Retinal pigment epithelial cell (primary cell): Measurements from ENCODE around the gene TROAP.

Experiments
- DNase-seq: peaks from one replicate; pipeline ENCODE4 v3.0.0-alpha.2; 2010; ENCODE audit warnings: low read depth
- H3K4me3 ChIP-seq: 2 replicates; pipeline ENCODE4 v1.5.1; 2011; ENCODE audit warnings: mild to moderate bottlenecking, low read length, control low read depth, moderate library complexity
- TF ChIP-seq, protein P1 (sequence below): conservative IDR thresholded peaks from 2 replicates; pipeline ENCODE4 v1.5.1; 2011; ENCODE audit warnings: low read depth, low read length, control low read depth, inconsistent platforms

Gene TROAP, protein sequence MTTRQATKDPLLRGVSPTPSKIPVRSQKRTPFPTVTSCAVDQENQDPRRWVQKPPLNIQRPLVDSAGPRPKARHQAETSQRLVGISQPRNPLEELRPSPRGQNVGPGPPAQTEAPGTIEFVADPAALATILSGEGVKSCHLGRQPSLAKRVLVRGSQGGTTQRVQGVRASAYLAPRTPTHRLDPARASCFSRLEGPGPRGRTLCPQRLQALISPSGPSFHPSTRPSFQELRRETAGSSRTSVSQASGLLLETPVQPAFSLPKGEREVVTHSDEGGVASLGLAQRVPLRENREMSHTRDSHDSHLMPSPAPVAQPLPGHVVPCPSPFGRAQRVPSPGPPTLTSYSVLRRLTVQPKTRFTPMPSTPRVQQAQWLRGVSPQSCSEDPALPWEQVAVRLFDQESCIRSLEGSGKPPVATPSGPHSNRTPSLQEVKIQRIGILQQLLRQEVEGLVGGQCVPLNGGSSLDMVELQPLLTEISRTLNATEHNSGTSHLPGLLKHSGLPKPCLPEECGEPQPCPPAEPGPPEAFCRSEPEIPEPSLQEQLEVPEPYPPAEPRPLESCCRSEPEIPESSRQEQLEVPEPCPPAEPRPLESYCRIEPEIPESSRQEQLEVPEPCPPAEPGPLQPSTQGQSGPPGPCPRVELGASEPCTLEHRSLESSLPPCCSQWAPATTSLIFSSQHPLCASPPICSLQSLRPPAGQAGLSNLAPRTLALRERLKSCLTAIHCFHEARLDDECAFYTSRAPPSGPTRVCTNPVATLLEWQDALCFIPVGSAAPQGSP

GRCh38 chr12:49322708-49323523 is at the start of gene TROAP:
Gene TROAP, plus strand, starts transcription at chr12:49323255. Its CDS starts 354 bp downstream, at chr12:49323609.
- TF ChIP-seq, protein P1, sequence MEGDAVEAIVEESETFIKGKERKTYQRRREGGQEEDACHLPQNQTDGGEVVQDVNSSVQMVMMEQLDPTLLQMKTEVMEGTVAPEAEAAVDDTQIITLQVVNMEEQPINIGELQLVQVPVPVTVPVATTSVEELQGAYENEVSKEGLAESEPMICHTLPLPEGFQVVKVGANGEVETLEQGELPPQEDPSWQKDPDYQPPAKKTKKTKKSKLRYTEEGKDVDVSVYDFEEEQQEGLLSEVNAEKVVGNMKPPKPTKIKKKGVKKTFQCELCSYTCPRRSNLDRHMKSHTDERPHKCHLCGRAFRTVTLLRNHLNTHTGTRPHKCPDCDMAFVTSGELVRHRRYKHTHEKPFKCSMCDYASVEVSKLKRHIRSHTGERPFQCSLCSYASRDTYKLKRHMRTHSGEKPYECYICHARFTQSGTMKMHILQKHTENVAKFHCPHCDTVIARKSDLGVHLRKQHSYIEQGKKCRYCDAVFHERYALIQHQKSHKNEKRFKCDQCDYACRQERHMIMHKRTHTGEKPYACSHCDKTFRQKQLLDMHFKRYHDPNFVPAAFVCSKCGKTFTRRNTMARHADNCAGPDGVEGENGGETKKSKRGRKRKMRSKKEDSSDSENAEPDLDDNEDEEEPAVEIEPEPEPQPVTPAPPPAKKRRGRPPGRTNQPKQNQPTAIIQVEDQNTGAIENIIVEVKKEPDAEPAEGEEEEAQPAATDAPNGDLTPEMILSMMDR: no peak
- DNase-seq: peak; percentile 95
- H3K4me3 ChIP-seq: peak within 1 kb of the TSS; percentile 88

DNA sequence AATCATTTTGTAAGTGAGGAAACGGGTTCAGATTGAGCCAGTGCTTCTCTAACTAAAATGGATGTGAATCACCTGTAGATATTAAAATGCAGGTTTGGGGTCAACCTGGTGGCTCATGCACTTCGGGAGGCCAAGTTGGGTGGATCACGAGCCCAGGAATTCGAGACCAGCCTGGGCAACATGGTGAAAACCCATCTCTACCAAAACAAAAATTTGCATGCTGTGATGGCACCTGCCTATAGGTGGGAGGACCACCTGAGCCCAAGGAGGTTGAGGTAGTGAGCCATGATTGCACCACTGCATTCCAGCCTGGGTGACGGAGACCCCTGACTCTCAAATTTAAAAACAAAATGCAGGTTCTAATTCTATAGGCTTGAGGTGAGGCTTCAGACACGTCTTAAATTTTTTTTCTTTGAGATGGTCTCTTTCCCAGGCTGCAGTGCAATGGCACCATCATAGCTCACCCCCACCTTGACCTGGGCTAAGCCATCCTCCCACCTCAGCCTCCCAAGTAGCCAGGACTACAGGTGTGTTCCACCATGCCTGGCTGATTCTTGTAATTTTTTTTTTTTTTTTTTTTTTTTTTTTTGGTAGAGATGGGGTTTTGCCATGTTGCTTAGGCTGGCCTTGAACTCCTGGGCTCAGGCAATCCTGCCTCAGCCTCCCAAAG is 49.2 kb upstream of the TROAP start:
- TF ChIP-seq, protein P1: no peak
- DNase-seq: no peak
- no peak overlapping the region for H3K4me3 ChIP-seq

GRCh38 chr12:49274396-49275069 is 48.5 kb upstream of the TROAP start:
- DNase-seq: no peak
- TF ChIP-seq, protein P1: no peak

GRCh38 chr12:49276304-49277290 is 46.5 kb upstream of the TROAP start:
- no peak overlapping the region for H3K4me3 ChIP-seq
- DNase-seq: no peak
- TF ChIP-seq, protein P1: no peak

More at GRCh38 chr12:49274396-49275069, 48.5 kb upstream of the TROAP start:
- H3K4me3 ChIP-seq: no peak overlapping the region

DNA sequence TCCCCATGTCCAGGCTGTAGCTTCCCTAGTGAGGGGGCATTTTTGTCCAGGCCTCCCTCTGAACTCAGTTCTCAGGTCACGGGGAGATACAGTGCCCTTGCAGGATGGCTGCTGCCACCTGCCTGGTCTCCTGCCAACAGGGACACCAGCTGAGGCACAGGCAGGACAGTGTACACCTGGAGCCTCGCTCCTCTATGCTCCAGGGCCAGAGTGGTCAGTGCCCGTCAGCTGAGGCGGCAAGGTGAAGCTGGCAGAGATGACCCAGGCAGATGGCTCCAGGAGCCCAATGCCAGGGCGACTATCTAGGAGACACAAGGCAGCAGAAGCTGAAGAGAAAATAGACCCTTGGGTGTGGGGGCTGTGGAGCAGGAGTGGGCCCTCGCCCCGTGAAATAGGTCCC is 45.6 kb upstream of the TROAP start:
- no peak for DNase-seq
- TF ChIP-seq, protein P1: no peak
- H3K4me3 ChIP-seq: no peak overlapping the region
